Memory B cell (primary cell): ENCODE measurements around the gene PPFIA2.

Experiments
- ATAC-seq: fragments of 150-1000 bp; cut with Tn5 transposase; 2 replicates; pipeline ENCODE4 v1.10.0; 2021; ENCODE audit warnings: low read depth, mild to moderate bottlenecking, moderate library complexity
- DNase-seq, 2 donors: peaks; one replicate each; pipeline ENCODE4 v3.0.0; 2022; ENCODE audit warnings: low spot score in 2 of 2
- H3K27ac Mint-ChIP-seq: one replicate; pipeline ENCODE4 v1.8.0; 2022; ENCODE audit warnings: mild to moderate bottlenecking, moderate library complexity, mixed read lengths
- H3K27me3 Mint-ChIP-seq: one replicate; pipeline ENCODE4 v1.8.0; 2022; ENCODE audit warnings: mixed read lengths
- H3K36me3 Mint-ChIP-seq: one replicate; pipeline ENCODE4 v1.8.0; 2022; ENCODE audit warnings: mild to moderate bottlenecking, mixed read lengths
- H3K4me1 Mint-ChIP-seq: one replicate; pipeline ENCODE4 v1.8.0; 2022; ENCODE audit warnings: mixed read lengths
- H3K4me3 Mint-ChIP-seq: one replicate; pipeline ENCODE4 v1.8.0; 2022; ENCODE audit warnings: mild to moderate bottlenecking, moderate library complexity, mixed read lengths
- H3K9me3 Mint-ChIP-seq: one replicate; pipeline ENCODE4 v1.8.0; 2022; ENCODE audit warnings: mixed read lengths

Gene PPFIA2

GRCh38 chr12:81255947-81256346 lies 503.2 kb downstream of the PPFIA2 start:
- Mint-ChIP-seq H3K4me1 (no peaks in the 10 kb centered on the region), H3K27ac (no peak overlapping the region), H3K9me3 (peaks cover 2% of the 10 kb centered on the region), H3K27me3 (no peaks in the 10 kb centered on the region), H3K36me3 (no peaks in the 10 kb centered on the region), H3K4me3 (no peak overlapping the region)
- DNase-seq, result no peak
- ATAC-seq, result no peak

DNA sequence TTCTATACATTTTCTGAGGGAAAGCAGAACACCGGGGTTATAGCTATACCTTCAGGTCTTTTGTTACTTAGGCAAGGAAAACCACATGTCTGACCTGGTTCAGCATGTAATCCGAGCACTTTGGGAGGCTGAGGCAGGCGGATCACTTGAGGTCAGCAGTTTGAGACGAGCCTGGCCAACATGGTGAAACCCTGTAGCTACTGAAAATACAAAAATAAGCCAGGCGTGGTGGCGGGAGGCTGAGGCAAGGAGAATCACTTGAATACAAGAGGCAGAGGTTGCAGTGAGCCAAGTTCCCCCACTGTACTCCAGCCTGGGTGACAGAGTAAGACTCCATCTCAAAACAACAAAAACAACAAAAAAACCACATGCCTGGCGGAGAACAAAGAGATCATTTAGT lies 503.7 kb downstream of the PPFIA2 start:
- Mint-ChIP-seq H3K4me1 (no peaks in the 10 kb centered on the region), H3K27me3 (no peaks in the 10 kb centered on the region), H3K36me3 (no peaks in the 10 kb centered on the region), H3K27ac (no peak overlapping the region), H3K9me3 (peaks cover 3% of the 10 kb centered on the region), H3K4me3 (no peak overlapping the region)
- DNase-seq (no peak), ATAC-seq (no peak)

DNA sequence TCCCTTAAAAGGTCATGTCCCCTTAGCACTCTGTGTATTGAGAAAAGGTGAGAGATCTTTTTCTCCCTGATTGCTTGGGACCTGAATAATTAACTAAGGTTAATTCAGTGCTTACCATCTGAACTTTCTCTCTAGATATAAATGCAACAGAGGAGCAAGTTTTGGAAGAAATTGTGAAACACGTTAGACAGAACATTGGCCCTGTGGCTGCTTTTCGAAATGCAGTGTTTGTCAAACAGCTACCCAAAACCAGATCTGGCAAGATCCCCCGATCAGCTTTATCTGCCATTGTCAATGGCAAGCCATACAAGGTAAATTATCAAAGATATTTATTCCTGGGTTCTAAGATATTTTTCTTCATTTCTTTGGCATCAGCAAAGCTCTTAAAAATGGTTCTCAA lies 505.8 kb downstream of the PPFIA2 start:
- Mint-ChIP-seq H3K4me1 (no peaks in the 10 kb centered on the region), H3K27ac (no peak overlapping the region), H3K36me3 (no peaks in the 10 kb centered on the region), H3K27me3 (no peaks in the 10 kb centered on the region), H3K4me3 (no peak overlapping the region), H3K9me3 (peaks cover 2% of the 10 kb centered on the region)
- DNase-seq (no peak), ATAC-seq (no peak)

GRCh38 chr12:81252228-81252627 lies 506.9 kb downstream of the PPFIA2 start:
- peaks cover 3% of the 10 kb centered on the region for H3K9me3 Mint-ChIP-seq
- ATAC-seq, result no peak
- no peaks in the 10 kb centered on the region for H3K4me1 Mint-ChIP-seq
- H3K4me3 Mint-ChIP-seq, result no peak overlapping the region
- H3K27ac Mint-ChIP-seq, result no peak overlapping the region
- DNase-seq, result no peak
- H3K27me3 Mint-ChIP-seq, result no peaks in the 10 kb centered on the region
- no peaks in the 10 kb centered on the region for H3K36me3 Mint-ChIP-seq

DNA sequence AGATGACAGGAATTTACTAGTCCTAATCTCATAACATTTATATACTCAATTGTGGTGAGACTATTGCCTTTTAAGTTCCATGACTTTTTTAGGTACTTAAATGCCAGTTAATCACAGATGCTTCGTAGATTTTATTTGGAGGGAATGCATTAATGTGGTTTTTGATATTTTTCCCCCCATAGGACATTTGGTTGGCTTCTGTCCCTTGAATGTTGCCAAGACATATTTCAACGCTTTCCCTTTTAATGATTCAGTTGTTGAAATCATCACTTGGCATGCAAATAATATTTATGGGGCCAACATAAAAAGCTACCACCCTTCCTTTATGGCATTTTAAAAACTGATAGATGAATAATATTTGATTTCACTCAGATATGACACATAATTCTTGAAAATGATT lies 509.2 kb downstream of the PPFIA2 start:
- DNase-seq, result no peak
- no peak overlapping the region for H3K4me3 Mint-ChIP-seq
- peaks cover 3% of the 10 kb centered on the region for H3K9me3 Mint-ChIP-seq

DNA sequence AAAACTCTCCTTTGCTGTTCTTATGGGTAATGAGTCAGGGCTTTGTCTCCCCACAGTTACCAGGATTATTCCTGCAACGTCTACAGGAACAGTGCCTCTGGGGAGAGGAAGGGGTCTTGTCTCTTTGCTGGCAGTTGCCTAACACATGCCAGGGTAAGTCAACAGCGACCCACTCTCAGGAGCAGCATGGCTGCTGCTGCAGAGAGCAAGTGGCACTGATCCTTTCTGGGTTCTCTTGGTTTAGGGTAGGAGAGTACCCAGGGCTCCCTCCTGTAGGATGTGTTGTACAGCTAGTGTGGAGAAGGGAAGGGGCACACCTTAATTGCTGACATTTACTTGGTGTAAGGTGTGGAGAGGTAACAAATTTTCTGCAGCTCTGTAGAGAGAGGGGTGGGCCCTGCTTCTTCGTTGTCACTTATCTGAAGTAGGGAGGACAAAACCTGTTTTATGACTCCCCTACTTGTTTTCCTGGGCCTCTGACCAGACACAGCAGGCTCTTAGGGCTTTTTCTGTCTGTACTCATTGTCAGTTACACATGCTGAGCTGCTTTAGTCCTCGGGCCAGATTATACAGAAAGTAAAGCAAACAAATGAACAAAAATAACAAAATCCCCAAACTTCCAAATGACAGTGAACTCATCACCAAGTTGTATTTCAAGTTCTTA lies 513.1 kb downstream of the PPFIA2 start:
- H3K4me3 Mint-ChIP-seq, result no peak overlapping the region
- no peaks in the 10 kb centered on the region for H3K4me1 Mint-ChIP-seq
- H3K36me3 Mint-ChIP-seq, result no peaks in the 10 kb centered on the region
- no peak overlapping the region for H3K27ac Mint-ChIP-seq
- DNase-seq (no peak), ATAC-seq (no peak)
- H3K9me3 Mint-ChIP-seq, result peaks cover 7% of the 10 kb centered on the region
- no peaks in the 10 kb centered on the region for H3K27me3 Mint-ChIP-seq

More for the DNA sequence above, 509.2 kb downstream of the PPFIA2 start:
- ATAC-seq, result no peak
- no peaks in the 10 kb centered on the region for H3K27me3 Mint-ChIP-seq
- no peaks in the 10 kb centered on the region for H3K36me3 Mint-ChIP-seq
- no peaks in the 10 kb centered on the region for H3K4me1 Mint-ChIP-seq
- no peak overlapping the region for H3K27ac Mint-ChIP-seq

GRCh38 chr12:81245458-81245857 lies 513.7 kb downstream of the PPFIA2 start:
- Mint-ChIP-seq H3K27me3 (no peaks in the 10 kb centered on the region), H3K9me3 (peaks cover 6% of the 10 kb centered on the region), H3K4me3 (no peak overlapping the region)

GRCh38 chr12:81231574-81232368 lies 527.4 kb downstream of the PPFIA2 start:
- Mint-ChIP-seq H3K27ac (no peak overlapping the region), H3K36me3 (no peaks in the 10 kb centered on the region), H3K4me1 (no peaks in the 10 kb centered on the region), H3K4me3 (no peak overlapping the region), H3K9me3 (peaks cover 1% of the 10 kb centered on the region), H3K27me3 (no peaks in the 10 kb centered on the region)
- no peak for DNase-seq
- ATAC-seq, result no peak

More at GRCh38 chr12:81245458-81245857, 513.7 kb downstream of the PPFIA2 start:
- H3K4me1 Mint-ChIP-seq, result no peaks in the 10 kb centered on the region
- no peak overlapping the region for H3K27ac Mint-ChIP-seq
- ATAC-seq (no peak), DNase-seq (no peak)
- no peaks in the 10 kb centered on the region for H3K36me3 Mint-ChIP-seq

DNA sequence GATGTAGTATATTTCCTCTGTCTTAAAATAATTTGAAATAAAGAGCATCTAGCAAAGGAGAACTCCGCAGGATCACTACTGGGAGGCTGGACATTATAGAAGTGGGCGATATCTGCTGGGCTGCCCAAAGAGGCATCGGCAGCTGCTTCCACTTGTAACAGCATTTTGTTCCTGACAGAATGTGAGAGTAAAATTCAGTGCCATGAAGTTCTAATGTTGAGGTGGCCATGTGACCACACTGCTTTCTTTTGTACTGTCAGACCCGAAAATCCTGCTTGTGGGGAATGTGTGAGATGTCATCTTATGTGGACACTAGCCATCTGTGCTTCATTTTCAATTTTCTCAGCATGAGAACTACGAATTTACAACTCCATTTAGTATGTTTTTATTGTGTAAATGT lies 529.4 kb downstream of the PPFIA2 start:
- no peaks in the 10 kb centered on the region for H3K27me3 Mint-ChIP-seq
- ATAC-seq, result no peak

DNA sequence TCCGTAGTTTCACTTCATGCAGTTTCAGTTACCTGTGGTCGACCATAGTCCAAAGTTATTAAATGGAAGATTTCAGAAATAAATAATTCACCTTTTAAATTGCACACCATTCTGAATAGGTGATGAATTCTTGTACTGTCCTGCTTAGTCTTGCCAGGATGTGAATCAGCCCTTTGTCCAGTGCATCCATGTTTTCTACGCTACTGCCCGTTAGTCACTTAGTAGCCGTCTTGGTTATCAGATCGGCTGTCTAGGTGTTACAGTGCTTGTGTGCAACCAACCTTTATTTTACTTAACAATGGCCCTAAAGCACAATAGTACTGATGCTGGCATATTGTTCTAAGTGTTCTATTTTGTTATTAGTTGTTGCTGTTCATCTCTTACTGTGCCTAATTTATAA lies 534.5 kb downstream of the PPFIA2 start:
- DNase-seq (no peak), ATAC-seq (no peak)
- H3K27me3 Mint-ChIP-seq, result no peaks in the 10 kb centered on the region
- no peak overlapping the region for H3K27ac Mint-ChIP-seq
- no peaks in the 10 kb centered on the region for H3K4me1 Mint-ChIP-seq
- no peak overlapping the region for H3K4me3 Mint-ChIP-seq
- H3K9me3 Mint-ChIP-seq, result peaks cover 4% of the 10 kb centered on the region
- no peaks in the 10 kb centered on the region for H3K36me3 Mint-ChIP-seq

More for the DNA sequence above, 529.4 kb downstream of the PPFIA2 start:
- DNase-seq, result no peak
- H3K27ac Mint-ChIP-seq, result no peak overlapping the region
- no peak overlapping the region for H3K4me3 Mint-ChIP-seq
- H3K9me3 Mint-ChIP-seq, result peaks cover 2% of the 10 kb centered on the region
- H3K36me3 Mint-ChIP-seq, result no peaks in the 10 kb centered on the region
- H3K4me1 Mint-ChIP-seq, result no peaks in the 10 kb centered on the region

- DNase-seq, result no peak
- Mint-ChIP-seq H3K27ac (no peak overlapping the region), H3K4me1 (no peaks in the 10 kb centered on the region), H3K36me3 (no peaks in the 10 kb centered on the region), H3K27me3 (no peaks in the 10 kb centered on the region), H3K9me3 (peaks cover 4% of the 10 kb centered on the region), H3K4me3 (no peak overlapping the region)
- ATAC-seq, result no peak
Observed at GRCh38 chr12:81222846-81223592, 536.1 kb downstream of the PPFIA2 start.

- no peaks in the 10 kb centered on the region for H3K36me3 Mint-ChIP-seq
- no peaks in the 10 kb centered on the region for H3K27me3 Mint-ChIP-seq
- ATAC-seq, result no peak
- H3K4me3 Mint-ChIP-seq, result no peak overlapping the region
- no peak for DNase-seq
- no peaks in the 10 kb centered on the region for H3K4me1 Mint-ChIP-seq
- H3K27ac Mint-ChIP-seq, result no peak overlapping the region
- H3K9me3 Mint-ChIP-seq, result peaks cover 4% of the 10 kb centered on the region
Observed at GRCh38 chr12:81221681-81222080, 537.5 kb downstream of the PPFIA2 start.

GRCh38 chr12:81216739-81217138 lies 542.4 kb downstream of the PPFIA2 start:
- Mint-ChIP-seq H3K9me3 (peaks cover 7% of the 10 kb centered on the region), H3K36me3 (no peaks in the 10 kb centered on the region), H3K4me3 (no peak overlapping the region), H3K27me3 (no peaks in the 10 kb centered on the region), H3K27ac (no peak overlapping the region), H3K4me1 (no peaks in the 10 kb centered on the region)
- DNase-seq (no peak), ATAC-seq (no peak)

DNA sequence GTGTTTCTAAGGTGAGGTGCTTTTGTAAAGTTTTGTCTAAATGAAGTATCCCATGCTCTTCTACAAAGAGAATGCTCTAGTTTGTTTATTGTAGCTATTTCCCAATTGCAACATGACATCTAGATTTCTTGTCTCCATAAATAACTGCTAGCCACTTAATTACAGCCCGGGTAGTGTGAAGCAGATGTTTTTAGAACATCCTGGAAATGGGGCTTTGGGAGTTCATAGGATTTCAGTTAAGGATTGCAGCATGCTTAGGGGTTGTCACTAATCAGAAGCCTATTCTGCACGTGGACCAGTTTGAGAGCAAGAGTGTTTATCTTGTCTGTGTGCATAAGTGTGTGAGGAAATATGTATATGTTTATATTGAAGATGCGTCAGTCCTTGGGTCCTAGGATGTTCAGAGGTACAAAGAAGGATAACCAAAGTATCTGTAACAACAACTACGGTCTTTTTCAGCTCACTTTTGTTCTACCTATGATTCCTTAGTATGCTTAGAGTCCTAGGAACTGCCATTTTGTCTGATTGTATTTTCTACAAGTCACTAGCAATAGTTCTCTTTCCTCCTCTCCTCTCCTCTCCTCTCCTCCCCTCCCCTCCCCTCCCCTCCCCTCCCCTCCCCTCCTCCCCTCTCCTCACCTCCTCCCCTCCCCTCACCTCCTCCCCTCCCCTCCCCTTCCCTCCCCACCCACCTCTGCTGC lies 546.0 kb downstream of the PPFIA2 start:
- no peaks in the 10 kb centered on the region for H3K36me3 Mint-ChIP-seq
- H3K4me3 Mint-ChIP-seq, result no peak overlapping the region
- no peak for DNase-seq
- H3K4me1 Mint-ChIP-seq, result no peaks in the 10 kb centered on the region
- H3K27me3 Mint-ChIP-seq, result no peaks in the 10 kb centered on the region
- peaks cover 7% of the 10 kb centered on the region for H3K9me3 Mint-ChIP-seq
- H3K27ac Mint-ChIP-seq, result no peak overlapping the region
- no peak for ATAC-seq
